Measurements from ENCODE around the gene TUBGCP3.

GRCh38 chr13:112625698-112626097, 37.7 kb upstream of the TUBGCP3 start:
- no peak for TF ChIP-seq CTCF (IDR thresholded peaks at IDR 0.05)
- TF ChIP-seq EP300 (IDR thresholded peaks at IDR 0.05): no peak
- TF ChIP-seq POLR2A (IDR thresholded peaks at IDR 0.05): no peak
